GM11168 (cell line): ENCODE measurements around the gene GALNT14.

Source experiments
- in situ Hi-C: fragments of 300-500 bp; cut with MboI; formaldehyde crosslinking; loops from one replicate; pipeline ENCODE4 v1.12.0; 2022; ENCODE audit warnings: low sequenced_read_pairs; ENCODE audit not compliant: unreplicated experiment

Gene GALNT14

DNA sequence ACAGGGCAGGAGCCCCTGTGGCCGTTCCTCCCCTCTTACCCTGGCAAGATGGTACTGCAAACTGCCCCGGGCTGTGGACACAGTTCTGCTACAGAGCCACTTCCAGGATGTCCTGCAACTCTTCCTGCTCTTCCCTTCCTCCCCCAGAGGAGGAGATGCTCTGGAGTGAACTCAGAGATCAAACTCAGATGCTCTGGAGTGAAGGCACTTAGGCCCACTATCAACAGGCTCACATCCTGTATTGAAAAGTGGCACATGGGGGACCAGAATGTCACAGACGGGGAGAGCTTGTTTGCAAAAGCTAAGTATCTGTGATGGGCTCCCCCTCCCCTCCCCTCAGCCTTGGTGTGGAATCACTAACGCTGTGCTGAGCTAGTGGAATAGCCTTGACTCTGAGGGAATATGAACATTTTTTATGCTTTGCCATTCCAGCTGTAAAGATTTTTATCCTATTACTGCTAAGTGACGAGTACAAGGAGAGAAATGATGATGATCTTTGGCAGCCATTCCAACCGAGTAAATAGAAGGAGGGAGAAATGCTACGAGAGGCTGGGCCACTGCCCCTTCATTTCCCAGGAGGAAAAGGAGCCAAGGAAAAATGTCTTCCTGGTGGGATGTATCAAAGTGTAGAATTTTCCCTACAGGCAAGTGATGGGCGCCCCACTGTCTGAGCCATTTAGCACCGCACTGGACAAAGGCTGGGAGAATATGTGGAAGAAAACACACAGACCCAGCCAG lies 152.6 kb downstream of the GALNT14 start:
- in situ Hi-C loops: no loop called here

DNA sequence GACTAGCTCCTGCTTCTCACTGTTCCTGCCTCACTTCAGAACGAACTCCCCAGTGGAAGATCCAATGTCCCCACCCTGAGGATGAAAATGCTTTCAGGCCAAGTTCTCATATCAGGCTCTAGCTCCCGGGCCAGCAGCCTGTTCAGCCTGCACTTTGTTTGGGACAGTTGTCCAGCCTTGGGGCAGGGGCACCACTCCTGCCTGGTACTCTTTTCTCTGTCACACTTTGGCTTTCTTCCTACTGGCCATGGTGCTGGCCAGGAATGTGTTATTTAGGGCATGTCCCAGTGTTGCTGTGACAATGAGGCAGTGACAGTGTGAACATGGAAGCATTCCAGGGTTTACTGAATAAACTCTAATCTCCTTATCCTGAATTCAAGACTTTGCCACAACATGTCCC lies 154.1 kb downstream of the GALNT14 start:
- in situ Hi-C loops: no loop called here

DNA sequence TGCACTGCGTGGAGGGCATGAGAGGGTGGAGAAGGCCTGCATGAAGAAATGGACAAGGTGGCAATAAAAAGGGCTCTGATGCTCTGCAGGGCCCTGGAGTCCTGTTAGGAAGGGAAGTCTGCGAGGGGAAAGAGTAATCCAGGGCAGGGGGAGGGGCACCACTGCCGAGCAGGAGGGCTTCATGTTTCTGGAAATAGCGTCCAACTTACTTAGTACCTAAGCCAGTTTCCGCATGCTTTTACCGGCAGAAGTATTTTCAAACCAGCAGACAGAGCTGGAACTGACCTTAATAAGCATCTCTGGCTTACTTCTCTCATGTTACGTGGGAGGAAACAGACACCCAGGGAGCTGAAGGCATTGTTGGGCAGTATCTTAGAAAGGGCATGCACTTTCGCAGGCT lies 156.7 kb downstream of the GALNT14 start:
- in situ Hi-C loops: no loop called here

DNA sequence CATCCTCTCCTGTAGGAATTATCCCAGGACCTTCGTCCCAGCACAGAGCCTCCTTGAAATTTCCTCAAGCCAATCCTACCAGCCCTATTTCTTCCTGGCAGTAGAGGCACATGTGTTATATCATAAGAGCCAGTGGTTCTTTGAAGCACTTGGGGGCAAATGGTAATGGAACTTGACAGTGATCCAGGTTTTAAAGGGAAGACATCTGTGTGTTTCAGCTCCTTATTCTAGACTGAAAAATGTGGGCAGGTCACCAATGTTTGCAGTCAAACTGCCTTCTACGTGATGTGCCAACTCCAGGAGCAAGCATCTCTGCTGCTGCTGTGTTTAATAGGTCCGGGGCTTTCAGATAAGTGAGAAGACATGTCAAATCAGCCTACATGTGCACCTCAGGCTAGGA lies 157.1 kb downstream of the GALNT14 start:
- in situ Hi-C loops: no loop called here

DNA sequence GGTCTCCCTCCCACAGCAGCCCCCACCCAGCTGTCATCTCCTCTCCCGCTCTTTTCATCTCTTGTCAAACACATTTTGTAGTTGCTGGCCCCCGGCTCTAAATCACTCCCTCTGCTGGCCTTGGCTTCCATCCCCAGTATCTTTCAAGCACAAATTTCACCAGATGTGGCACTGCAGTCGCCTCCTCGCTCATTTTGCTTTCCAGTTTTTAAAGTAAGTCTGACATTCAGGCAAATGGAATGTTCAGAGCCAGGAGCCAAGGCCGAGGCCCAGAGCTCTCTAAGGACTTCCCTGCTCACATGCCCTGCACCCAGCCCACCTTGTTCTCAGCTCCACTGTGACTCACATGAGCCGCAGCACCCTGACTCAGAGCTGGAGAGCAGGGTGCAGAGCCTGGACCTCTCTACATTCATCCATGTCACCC lies 158.4 kb downstream of the GALNT14 start:
- in situ Hi-C loops: no loop called here

DNA sequence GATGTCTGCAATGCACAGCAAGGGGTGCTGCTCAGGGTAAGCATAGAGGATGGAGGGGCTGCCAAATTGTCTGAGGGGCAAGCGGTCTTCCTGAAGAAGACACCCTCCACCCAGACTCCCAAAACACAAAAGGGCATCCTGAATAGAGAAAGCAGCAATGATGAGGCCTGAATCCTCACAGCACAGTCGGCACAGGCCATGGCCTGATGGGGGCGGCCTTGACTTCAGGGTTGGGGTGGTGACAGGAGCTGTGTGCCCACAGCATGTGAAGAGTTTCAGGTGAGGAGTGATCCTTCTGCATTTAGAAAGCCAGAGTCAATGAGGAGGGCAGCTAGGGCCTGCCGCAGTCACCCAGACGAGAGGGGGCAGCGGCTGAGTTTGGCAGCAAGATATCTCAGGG lies 159.4 kb downstream of the GALNT14 start:
- in situ Hi-C loops: no loop called here

DNA sequence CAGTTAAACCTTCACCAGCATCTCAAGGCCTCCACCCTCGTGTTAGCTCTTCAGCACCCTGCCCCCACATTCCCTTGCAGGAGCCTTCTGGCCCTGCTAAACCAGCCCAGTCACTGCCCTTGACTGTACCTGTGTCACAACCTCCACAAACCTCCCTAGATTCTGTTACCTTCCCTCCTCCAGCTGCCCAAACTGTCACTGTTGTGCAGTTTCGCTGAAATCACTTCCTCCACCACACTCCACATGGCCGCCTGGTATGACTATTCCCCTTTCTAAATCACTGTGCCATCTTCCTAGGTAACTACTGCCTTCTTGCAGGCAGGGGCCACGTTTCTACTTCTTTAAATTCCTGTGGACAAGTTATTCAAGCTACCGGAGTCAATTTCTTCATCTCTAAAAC lies 160.2 kb downstream of the GALNT14 start:
- in situ Hi-C loops: no loop called here

DNA sequence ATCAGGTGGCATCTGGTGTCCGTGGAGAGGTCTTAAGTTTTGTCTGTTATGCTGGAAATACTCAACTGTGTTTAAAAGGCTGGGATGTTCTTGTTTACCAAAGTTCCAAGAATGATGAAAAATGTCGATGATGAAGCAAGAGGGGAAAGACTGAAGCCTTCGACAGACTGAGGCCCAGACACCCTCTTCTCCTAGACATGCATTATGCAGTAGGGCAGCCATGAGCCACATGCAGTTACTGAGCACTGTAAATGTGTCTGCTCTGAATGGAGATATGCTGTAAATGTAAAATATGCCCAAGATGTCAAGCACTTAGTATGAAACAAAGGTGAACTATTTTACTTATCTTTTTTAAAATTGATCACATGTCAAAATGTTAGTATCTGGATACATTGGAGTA lies 163.1 kb downstream of the GALNT14 start:
- in situ Hi-C loops: no loop called here

DNA sequence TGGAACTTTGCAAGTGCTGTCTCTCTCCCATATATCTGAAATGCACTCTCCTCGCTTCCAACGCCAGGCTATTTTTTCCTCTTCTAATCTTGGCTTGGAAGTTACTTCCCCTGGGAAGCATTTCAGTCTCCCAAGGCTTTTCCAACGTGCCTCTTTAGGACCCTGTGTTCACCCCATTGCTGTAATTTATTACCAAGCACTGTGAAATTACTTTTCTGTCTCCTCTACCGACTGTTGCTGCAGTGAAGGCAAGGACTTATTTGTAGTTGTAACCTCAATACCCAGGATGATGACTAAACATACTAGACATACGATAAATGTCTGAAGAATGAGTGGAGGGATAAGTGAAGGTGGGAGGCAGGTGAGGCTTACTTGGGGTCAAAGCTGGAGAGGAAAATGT lies 163.7 kb downstream of the GALNT14 start:
- in situ Hi-C loops: no loop called here

DNA sequence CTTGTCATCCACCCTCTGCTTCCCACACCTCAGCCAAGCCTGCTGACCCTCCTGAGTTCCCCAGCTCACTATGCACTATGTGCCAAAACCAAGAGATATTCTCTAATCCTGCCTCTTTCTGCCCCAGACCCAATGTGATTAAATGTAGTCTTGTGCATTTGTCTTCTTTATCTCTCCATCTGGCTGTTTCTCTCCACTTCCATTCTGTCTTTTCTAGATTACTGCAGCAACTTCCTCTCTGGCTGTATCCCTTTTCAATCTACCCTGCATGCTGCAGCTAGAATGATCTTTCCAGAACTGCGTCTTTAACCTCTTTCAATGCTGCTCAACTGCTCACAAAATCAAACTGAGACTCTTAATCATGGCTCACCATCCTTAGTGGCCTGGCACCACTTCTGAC lies 164.1 kb downstream of the GALNT14 start:
- in situ Hi-C loops: no loop called here

DNA sequence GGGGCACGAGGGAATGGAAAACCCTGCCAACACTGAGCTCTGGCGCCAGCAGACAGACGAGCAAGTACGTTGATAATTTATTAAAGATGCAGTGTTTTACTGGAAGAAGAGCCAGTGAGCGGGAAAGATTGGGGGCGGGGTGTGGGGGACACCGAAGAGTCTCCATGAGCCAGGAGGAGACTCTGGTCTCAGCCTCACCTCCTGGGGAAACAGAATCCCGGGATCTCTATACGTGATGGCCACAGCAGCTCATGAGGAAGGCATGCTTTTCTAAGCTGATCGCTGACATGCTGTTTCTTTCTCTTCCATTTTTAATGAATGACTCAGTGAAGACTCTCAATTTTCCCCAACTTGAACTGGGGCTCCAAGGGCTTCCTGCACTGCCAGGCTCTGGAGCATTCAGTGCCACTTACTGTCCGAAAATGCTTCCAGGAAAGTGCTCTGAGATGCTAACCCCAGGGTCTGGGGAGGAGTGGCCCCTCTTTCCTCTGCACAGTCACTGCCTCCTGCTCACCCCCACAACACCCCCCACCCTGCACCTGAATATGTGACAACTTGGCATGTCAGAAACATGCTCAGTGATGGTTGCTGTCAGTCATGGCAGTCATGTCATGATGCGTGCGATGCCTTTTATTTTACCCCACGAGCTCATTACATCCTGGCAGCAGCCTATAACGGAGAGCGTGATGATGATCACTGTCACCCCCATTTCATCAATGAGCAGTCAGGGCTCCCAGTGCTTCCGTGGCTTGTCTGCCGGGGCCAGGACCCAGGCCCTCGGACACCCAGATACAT lies 166.8 kb downstream of the GALNT14 start:
- in situ Hi-C loops: no loop called here

DNA sequence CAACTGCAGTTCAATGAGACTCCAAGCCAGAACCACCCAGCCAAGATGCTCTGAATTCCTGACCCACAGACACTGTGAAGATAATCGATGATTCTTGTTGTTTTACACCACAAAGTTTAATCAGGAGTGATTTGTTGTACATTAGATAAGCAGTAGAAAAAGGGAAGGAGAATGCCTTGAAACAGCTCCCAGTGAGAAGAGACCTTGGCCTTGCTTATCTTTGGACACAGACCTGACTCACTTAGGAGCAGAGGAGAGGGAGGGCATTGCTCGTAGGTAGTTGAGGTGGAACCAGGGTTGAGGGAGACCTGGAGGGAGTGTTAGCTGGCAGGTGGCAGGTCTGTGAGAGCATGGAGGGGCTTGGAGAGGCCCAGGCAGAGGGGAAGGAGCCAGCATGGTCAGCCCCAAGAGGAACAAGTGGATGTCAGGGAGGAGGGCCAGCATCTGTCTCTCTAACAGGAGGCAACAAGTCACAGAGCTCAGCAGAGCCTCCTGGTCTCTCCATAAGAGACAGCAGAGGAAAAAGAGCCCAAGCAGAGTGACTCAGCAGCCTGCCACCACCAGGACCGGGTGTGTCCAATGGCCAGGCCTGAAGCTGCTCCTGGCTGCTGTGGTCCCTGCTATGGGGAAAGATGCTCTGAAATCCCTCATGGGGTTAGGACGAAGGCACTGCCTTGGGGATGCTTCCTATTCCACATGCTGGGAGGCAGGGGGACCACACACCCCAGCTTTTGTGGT lies 169.4 kb downstream of the GALNT14 start:
- in situ Hi-C loops: no loop called here

DNA sequence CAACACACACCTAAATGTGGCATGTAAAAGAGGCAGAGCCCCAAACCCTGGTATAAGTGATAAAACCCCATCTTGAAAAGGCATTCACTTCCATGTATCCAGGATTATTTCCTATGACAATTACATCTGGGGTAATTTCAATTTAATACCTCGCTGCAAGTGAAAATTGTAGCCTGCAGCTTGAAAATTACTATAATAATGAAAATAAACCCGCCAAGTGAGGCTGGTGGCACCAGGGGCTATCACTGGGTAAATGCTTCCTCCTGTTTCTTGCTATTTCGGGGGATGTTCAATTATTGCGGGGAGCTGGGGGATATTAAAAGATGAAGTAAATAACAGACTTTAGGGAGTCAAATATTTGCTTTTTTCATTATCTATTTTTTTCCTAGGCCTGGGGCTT lies 171.5 kb downstream of the GALNT14 start:
- in situ Hi-C loops: no loop called here

DNA sequence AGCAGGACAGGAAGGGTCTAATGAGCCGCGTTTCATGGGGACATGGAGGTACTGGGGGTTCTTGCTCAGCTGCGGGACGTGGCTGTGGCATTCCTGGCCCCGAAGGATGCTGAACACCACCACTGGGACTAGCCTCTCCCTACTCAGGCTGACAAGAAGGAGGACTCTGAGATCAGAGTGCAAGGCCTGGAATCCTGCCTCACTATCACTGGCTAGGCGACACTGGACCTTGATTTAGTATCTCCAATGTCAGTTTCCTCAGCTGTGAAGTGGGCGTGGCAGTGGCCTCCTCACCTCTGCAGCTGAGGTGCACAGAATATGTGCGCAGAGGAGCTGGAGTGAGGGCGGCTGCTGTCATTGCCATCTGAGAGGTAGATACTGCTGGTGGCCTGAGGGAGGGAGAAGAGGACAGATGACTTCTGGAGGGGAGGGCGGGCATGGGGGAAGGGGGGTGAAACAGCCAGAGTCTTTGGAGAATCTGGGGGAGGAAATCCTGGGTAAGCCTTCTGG lies 173.2 kb downstream of the GALNT14 start:
- in situ Hi-C loops: no loop called here

DNA sequence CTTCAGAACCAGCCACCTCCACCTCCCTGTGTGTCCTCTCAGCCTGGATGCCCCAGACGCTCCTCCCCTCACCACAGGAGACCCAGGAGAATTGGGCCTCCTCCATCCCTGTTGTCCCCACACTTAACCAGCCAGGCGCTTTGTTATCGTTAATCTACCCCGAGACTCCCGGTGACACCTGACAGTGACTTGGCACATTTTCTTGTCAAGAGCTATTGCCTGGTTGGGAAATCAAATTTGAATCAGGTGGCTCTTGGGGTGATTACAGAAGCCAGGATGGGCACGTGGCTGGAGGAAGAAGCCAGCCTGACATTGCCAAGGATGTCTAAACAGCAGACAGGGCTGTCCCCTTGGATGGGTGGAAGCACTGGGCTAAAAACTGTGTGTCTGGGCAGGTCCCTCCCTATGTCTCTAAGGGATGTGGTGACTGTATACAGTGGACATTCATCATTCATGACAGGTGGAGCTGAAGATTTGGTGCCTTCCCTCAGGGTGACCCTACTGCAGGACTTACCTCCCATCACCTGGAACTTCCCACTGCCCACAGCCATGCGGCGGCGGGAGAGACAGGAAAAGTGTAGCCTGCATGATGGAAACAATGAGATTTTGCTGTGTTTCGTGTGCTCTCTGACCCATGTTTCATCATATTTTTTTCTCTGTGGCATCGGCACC lies 173.8 kb downstream of the GALNT14 start:
- in situ Hi-C loops: no loop called here

DNA sequence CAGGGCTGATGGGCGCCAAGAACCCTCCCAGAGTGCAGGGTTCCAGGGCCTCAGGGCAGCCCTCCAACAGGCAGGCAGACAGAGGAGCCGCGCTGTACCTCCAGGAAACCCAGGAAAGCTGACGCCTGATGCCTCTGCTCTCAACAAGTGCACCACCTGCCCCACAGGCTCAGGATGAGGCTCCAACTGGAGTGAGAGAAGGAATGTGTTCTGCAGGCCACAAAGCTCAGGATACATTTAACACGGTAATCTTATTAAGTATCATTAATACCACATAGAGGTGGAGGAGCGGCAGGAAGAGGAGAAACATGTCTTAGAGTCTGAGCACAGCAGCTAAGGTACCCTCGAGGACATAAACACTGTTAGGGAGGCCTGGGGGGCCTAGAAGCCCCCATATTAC lies 175.1 kb downstream of the GALNT14 start:
- in situ Hi-C loops: no loop called here

DNA sequence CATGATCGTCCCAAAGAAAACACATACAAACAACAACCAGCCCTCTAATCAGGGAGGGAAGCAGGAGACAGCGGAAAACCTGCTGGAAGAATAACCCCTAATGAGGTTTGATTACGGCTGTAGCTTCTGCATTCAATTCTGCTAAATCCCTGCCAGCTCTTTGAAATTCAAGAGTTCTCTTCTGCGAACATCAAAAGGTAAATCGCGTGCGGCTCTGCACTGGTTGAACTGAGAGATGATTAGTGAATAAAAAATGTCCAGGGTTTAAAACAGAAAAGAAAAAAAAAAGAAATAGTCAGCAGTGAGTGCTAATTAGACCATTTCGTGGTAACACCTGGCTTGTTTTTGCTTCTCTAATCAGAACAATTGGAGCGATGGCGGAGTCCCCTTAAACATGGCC lies 178.0 kb downstream of the GALNT14 start:
- in situ Hi-C loops: no loop called here

DNA sequence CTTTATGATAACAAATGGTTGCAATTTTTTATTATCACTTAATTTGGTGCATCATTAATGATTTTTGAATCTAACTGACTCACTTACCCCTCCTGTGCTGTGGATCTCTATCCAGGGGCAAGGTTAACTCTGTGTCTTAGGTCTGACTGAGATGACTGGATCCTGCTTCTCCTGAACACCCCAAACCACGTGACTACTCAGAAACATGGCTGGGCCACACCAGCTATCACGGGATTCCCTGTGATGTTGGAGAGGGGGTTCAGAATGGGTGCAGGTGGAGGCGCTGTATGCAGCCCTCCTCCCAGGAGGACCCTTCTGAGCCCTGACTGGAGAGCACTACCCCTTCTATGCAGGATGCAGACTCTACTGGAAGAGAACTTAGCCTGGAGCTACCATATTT lies 178.6 kb downstream of the GALNT14 start:
- in situ Hi-C loops: no loop called here

DNA sequence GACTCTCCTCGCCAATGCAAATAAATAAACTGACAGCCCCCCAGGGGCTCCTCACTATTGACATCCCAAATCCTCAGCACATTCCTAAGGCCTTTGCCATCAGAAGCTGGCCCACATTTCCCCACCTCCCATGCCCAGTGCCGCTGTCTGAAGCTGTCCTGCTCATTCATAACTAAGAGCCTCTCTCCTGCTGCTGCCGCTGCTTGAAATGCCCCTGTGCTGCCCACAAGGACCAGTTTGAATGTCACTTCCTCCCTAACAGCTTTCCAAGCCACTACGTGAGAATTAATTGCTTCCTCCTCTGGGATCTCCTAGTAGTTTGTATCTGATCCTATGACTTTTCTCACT lies 179.3 kb downstream of the GALNT14 start:
- in situ Hi-C loops: no loop called here

DNA sequence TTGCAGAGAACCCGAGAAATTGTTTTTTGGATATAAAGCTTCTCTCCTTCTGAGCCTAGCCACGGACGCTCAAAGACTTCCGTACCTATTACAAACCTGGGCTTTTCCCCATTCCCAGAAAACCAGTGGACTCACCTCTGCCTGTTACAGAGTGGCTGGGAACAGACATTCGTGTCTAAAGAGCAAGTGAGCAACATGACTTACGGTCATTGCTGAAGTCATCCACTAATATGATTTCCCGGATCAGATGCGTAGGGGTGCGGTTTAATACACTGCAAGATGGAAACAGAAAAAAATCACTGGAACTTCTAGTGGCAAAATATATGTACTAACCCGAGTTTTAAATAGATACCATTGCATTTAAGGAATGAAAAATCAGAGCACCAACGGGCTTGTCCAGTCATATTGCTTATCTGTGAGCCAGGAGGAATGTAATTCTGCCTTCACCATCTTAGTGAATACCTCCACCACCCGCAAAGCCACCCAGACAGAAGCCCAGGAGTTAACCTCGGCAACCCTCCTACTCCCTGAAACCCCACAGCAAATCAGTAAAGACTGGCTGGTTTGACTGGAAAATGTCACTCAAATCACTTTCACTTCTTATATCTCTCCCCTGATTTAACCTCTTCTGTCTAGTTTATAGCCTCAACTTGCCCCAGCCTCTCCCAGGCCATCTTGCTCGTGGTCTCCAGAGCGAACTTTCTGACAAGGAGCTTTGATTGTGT lies 179.9 kb downstream of the GALNT14 start:
- in situ Hi-C loops: no loop called here
